K562 (cell line): ENCODE data around the gene C6orf62. TPM values are rescaled to one million over a fixed set of nuclear protein-coding genes. Genes with fewer than 3 reads are reported as not detected.
A peak's percentile ranks its signal among the peaks of the same experiment; 100 is the strongest.

Experiments used
- ATAC-seq: fragments of 200-7000 bp; cut with Tn5 transposase; 3 replicates; pipeline ENCODE4 v1.9.1; 2020; ENCODE audit warnings: moderate library complexity
- BruUV-seq: library from RNA; stranded (reverse); fragments of 400-500 nt; replicated peaks from 2 replicates; lab custom pipeline; 2021; lab: Mats Ljungman, UMichigan
- CTCF ChIA-PET: fragments of 300-600 bp; formaldehyde crosslinking; extraction: SDS; loops from one replicate; lab custom pipeline; 2021; ENCODE audit warnings: low intra/inter-chr PET ratio; lab: Yijun Ruan, JAX
- POLR2A ChIA-PET: fragments of 300-600, 350-650 bp; sonication (Branson Sonifier 250); formaldehyde crosslinking; extraction: SDS; loops from one replicate; lab custom pipeline; 2021; ENCODE audit warnings: antibody characterized with exemption, inconsistent platforms; lab: Yijun Ruan, JAX
- DNase-seq, 4 experiments: peaks; one replicate each; pipeline versions ENCODE4 v3.0.0 to v3.0.0-alpha.2; 2011 to 2018; ENCODE audit warnings: low spot score in 3 of 4, mixed read lengths in 3 of 4; ENCODE audit errors: extremely low read depth in 1 of 4
- FAIRE-seq: peaks from 2 replicates; lab custom pipeline; 2011; peaks lifted over from hg19 to GRCh38; lab: Jason Lieb, UNC
- H2AFZ ChIP-seq: 2 replicates; pipeline ENCODE4 v1.6.0; 2011; ENCODE audit warnings: low read depth, low read length, control low read depth, inconsistent platforms
- H3K27ac ChIP-seq: fragments of 200-600 bp; 3 replicates; pipeline ENCODE4 v1.8.0; 2011; ENCODE audit warnings: low read depth, mild to moderate bottlenecking, control low read depth, inconsistent platforms, low read length, moderate library complexity, mixed read lengths; ENCODE audit errors: extremely low read depth
- H3K27me3 ChIP-seq, 2 experiments: fragments of 300-600 bp in 1 of 2; 2 replicates in 1 of 2; 3 replicates in 1 of 2; pipeline versions ENCODE4 v1.6.0 to v1.8.0; 2011; ENCODE audit warnings: inconsistent platforms in 2 of 2, low read length in 2 of 2, mild to moderate bottlenecking in 1 of 2, mixed read lengths in 1 of 2, moderate library complexity in 1 of 2; ENCODE audit not compliant: control insufficient read depth in 2 of 2, insufficient read depth in 2 of 2
- H3K36me3 ChIP-seq: fragments of 300-600 bp; 3 replicates; pipeline ENCODE4 v1.8.0; 2011; ENCODE audit warnings: mild to moderate bottlenecking, low read length, inconsistent platforms; ENCODE audit not compliant: control insufficient read depth, insufficient read depth
- H3K4me1 ChIP-seq, 2 experiments: fragments of 200-600 bp in 1 of 2; replicated peaks in 1 of 2; 2 replicates in 1 of 2; 3 replicates in 1 of 2; pipeline versions ENCODE4 v1.5.1 to v1.8.0; 2011; ENCODE audit warnings: inconsistent platforms in 2 of 2, low read length in 2 of 2, mild to moderate bottlenecking in 1 of 2, mixed read lengths in 1 of 2, moderate library complexity in 1 of 2; ENCODE audit not compliant: control insufficient read depth in 2 of 2, insufficient read depth in 2 of 2
- H3K4me2 ChIP-seq: 2 replicates; pipeline ENCODE4 v1.6.1; 2011; ENCODE audit warnings: low read length, control low read depth, inconsistent platforms, mixed read lengths; ENCODE audit not compliant: insufficient read depth
- H3K4me3 ChIP-seq: fragments of 200-600 bp; sonication (generic), shearing (Covaris generic); 2 replicates; pipeline ENCODE4 v1.5.1; 2016; ENCODE audit warnings: control low read depth, inconsistent platforms
- H3K79me2 ChIP-seq: fragments of 200-600 bp; 3 replicates; pipeline ENCODE4 v1.8.0; 2011; ENCODE audit warnings: low read length, inconsistent platforms; ENCODE audit not compliant: control insufficient read depth, insufficient read depth
- H3K9ac ChIP-seq, 2 experiments: 2 replicates each; pipeline versions ENCODE4 v1.6.0 to v1.6.1; 2011; ENCODE audit warnings: low read depth in 2 of 2, low read length in 2 of 2, control low read depth in 1 of 2, inconsistent platforms in 1 of 2, mild to moderate bottlenecking in 1 of 2, mixed read lengths in 1 of 2; ENCODE audit not compliant: insufficient read depth in 1 of 2
- H3K9me1 ChIP-seq: one replicate; pipeline ENCODE4 v1.6.0; 2011; ENCODE audit warnings: inconsistent platforms, mild to moderate bottlenecking, low read length, moderate library complexity; ENCODE audit not compliant: control insufficient read depth, insufficient read depth
- H3K9me3 ChIP-seq: replicated peaks from 2 replicates; pipeline ENCODE4 v1.5.1; 2011; ENCODE audit warnings: low read depth, low read length, inconsistent platforms; ENCODE audit not compliant: control insufficient read depth, insufficient read depth
- H4K20me1 ChIP-seq: replicated peaks from 2 replicates; pipeline ENCODE4 v1.6.1; 2011; ENCODE audit warnings: low read length, inconsistent platforms, mixed read lengths; ENCODE audit not compliant: control insufficient read depth, insufficient read depth
- BACH1 ChIP-seq: fragments of 200-800 bp; sonication (Bioruptor generic); IDR thresholded peaks from 2 replicates; pipeline ENCODE4 v1.6.1; 2016; ENCODE audit warnings: missing genetic modification characterization, missing compliant biosample characterization
- DMBX1 ChIP-seq: fragments of 250-450 bp; sonication (Bioruptor Pico); IDR thresholded peaks from 2 replicates; pipeline ENCODE4 v1.8.0; 2022; ENCODE audit warnings: inconsistent platforms, mild to moderate bottlenecking, moderate library complexity, borderline replicate concordance
- ETV1 ChIP-seq: fragments of 450-650 bp; conservative IDR thresholded peaks from 2 replicates; pipeline ENCODE4 v1.6.1; 2016; ENCODE audit warnings: missing genetic modification characterization, control low read depth, low read depth, missing compliant biosample characterization
- MAFG ChIP-seq: fragments of 450-650 bp; conservative IDR thresholded peaks from 2 replicates; pipeline ENCODE4 v1.6.1; 2016; ENCODE audit warnings: missing genetic modification characterization, missing compliant biosample characterization
- MTA1 ChIP-seq: fragments of 450-650 bp; IDR thresholded peaks from 2 replicates; pipeline ENCODE4 v1.6.1; 2017; ENCODE audit warnings: borderline replicate concordance
- NR2F6 ChIP-seq: fragments of 450-650 bp; formaldehyde crosslinking; IDR thresholded peaks from 2 replicates; pipeline ENCODE4 v1.4.0; 2020; ENCODE audit warnings: mild to moderate bottlenecking
- POLR2B ChIP-seq: fragments of 450-650 bp; IDR thresholded peaks from 2 replicates; pipeline ENCODE4 v1.6.1; 2018; ENCODE audit warnings: low read depth; ENCODE audit not compliant: partially characterized antibody
- SMARCA4 ChIP-seq: fragments of 450-650 bp; IDR thresholded peaks from 2 replicates; pipeline ENCODE4 v1.6.1; 2016
- ZNF507 ChIP-seq: conservative IDR thresholded peaks from 2 replicates; pipeline ENCODE4 v1.6.1; 2017; ENCODE audit warnings: missing genetic modification characterization, missing compliant biosample characterization
- WGBS: fragments of 100-300 bp; shearing (Covaris generic); methylation state at CpG from one replicate; pipeline ENCODE4 v1.1.6; 2016; ENCODE audit warnings: low coverage, mixed read lengths; ENCODE audit not compliant: insufficient coverage; ENCODE audit errors: missing lambda C conversion rate; 5-methylcytosine and 5-hydroxymethylcytosine counted together
- in situ Hi-C: fragments of 300-500 bp; cut with MboI; formaldehyde crosslinking; loops from 4 replicates; pipeline ENCODE4 v1.15.0; 2018; ENCODE audit warnings: inconsistent platforms, mixed read lengths
- intact Hi-C: fragments of 100-400 bp; cut with micrococcal nuclease; formaldehyde crosslinking; loops from 2 replicates; pipeline ENCODE4 v1.14.2; 2022
- polyA plus RNA-seq, 8 experiments: library from polyadenylated mRNA; depleted of rRNA in 4 of 8; stranded (reverse) in 5 of 8; unstranded in 3 of 8; fragments of >200 nt; fragmentation: Nextera tagmentation in 2 of 8; fragmentation: Illumina TruSeq in 1 of 8; extraction: Ambion mirVana in 2 of 8; extraction: Trizol in 1 of 8; gene quantifications; 2 replicates each; pipeline versions ENCODE4 v1.2.1 to v1.2.3, GENCODE V29; 2011 to 2014; ENCODE audit warnings: inconsistent platforms in 1 of 8, missing spikeins in 1 of 8
- total RNA-seq, 7 experiments: library from RNA; depleted of rRNA in 6 of 7; stranded (reverse); fragments of >200 nt in 6 of 7; fragmentation: Illumina TruSeq in 2 of 7; extraction: Trizol in 2 of 7; gene quantifications; 2 replicates each; pipeline versions ENCODE4 v1.2.1 to v1.2.3, GENCODE V29; 2011 to 2021; ENCODE audit warnings: low replicate concordance in 1 of 7
- TF ChIP-seq, protein P1 (sequence below): fragments of 250-450 bp; sonication (Bioruptor Pico); IDR thresholded peaks from 2 replicates; pipeline ENCODE4 v1.4.0; 2020
- TF ChIP-seq, protein P2 (sequence below): fragments of 450-650 bp; IDR thresholded peaks from 2 replicates; pipeline ENCODE4 v1.6.1; 2018; ENCODE audit not compliant: partially characterized antibody

C6orf62 gene
- total and polyA plus RNA-seq, 9 of the 15 experiments (the other 6 are each of a cell fraction or from before 2014, with no cell fraction given) = 48.5 to 579 (median 111) TPM

DNA sequence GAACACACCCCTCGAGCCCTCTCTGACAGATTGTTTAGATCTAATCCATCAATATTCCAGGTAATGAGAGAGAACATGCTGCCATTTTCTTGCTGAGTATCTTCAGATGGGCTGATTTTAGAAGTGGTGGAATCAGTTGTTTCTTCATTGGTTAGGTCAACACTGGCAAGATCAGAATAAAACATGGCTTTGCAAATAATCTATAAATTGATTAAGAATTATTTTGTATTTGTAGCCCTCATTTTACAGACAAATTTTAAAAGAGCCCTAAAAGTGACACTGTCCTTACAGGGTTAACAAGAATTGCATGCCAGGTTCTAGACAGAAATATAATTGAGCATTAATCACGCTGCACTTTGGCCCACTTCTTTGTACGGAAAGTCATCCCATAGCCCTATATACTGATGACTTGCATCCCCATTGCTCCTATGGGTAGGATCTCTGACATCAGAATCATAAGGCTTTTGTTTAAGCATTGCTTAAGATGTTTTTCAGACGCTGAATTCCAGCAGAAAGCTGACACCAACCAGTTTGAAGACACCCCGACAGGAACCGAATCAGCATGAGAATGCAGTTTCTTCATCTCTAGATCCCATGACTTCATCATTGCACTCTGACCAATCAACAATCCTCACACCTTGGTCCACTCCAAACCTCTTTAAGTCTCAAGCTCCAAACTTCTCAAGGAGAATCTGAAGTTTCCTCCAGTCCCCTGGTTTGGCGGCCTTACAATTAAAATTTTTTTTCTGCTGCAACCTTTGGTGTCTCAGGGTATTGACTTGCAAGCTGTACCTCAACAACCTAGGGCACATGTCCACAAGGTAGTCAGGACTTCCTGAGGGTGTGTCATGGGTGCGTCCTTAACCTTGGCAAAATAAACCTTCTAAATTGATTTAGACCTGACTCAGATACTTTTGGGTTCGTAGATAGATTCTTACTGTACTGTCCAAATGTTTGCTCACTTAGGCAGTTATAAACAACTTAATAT is 60.1 kb downstream of the C6orf62 start:
- no TSS peak for BruUV-seq
- DNase-seq (peak in 2 of 4 experiments; percentile 76 to 77), FAIRE-seq (peak; percentile 93), ATAC-seq (peak; percentile 96)
- peaks cover 21% of the 10 kb centered on the region; the same call in 2 of the 3 replicates for H3K79me2 ChIP-seq
- H3K4me1 ChIP-seq = peaks cover 0 to 20% of the 10 kb centered on the region in 2 experiments; a peak in 2 of 5 replicates
- H3K27me3 ChIP-seq = no peaks in the 10 kb centered on the region
- no peaks in the 10 kb centered on the region for H4K20me1 ChIP-seq
- H3K4me3 ChIP-seq = no peak overlapping the region
- peak overlapping the region; percentile 58 for H2AFZ ChIP-seq
- no peaks in the 10 kb centered on the region for H3K9me1 ChIP-seq
- H3K36me3 ChIP-seq = peaks cover 53% of the 10 kb centered on the region
- no peaks in the 10 kb centered on the region for H3K9me3 ChIP-seq
- 23% methylated on average over 9 of the region's 9 CpGs for WGBS
- ChIA-PET POLR2A (interaction anchor here (0.7 to 2.4 kb wide), 10 partner anchors 9 to 534 kb away, joined by 3 to 14 read pairs (median 4); partner anchors contain the start of genes ACOT13, KIAA0319 and TDP2), CTCF (no interaction called here)
- peak overlapping the region; percentile 69 for H3K27ac ChIP-seq
- intact Hi-C loops = no loop called here
- in situ Hi-C loops = no loop called here
- peak overlapping the region; percentile 57 for H3K4me2 ChIP-seq
- peak overlapping the region in 1 of 2 experiments; percentile 28; a peak in 2 of 4 replicates for H3K9ac ChIP-seq
- TF ChIP-seq POLR2B (peak; percentile 48), MAFG (tag) (peak; percentile 96), NR2F6 (no peak), BACH1 (peak; percentile 49; the same call in 1 of the 2 replicates), MTA1 (0 out of 2 replicates have a peak, but pooled peaks have one; percentile 40), ZNF507 (tag) (peak; percentile 31; the same call in 1 of the 2 replicates), ETV1 (peak; percentile 62; the same call in 1 of the 2 replicates), DMBX1 (CRISPR knock-in tag) (peak; percentile 41; the same call in 1 of the 2 replicates), SMARCA4 (peak; percentile 58; the same call in 1 of the 2 replicates)
- TF ChIP-seq, protein P1, sequence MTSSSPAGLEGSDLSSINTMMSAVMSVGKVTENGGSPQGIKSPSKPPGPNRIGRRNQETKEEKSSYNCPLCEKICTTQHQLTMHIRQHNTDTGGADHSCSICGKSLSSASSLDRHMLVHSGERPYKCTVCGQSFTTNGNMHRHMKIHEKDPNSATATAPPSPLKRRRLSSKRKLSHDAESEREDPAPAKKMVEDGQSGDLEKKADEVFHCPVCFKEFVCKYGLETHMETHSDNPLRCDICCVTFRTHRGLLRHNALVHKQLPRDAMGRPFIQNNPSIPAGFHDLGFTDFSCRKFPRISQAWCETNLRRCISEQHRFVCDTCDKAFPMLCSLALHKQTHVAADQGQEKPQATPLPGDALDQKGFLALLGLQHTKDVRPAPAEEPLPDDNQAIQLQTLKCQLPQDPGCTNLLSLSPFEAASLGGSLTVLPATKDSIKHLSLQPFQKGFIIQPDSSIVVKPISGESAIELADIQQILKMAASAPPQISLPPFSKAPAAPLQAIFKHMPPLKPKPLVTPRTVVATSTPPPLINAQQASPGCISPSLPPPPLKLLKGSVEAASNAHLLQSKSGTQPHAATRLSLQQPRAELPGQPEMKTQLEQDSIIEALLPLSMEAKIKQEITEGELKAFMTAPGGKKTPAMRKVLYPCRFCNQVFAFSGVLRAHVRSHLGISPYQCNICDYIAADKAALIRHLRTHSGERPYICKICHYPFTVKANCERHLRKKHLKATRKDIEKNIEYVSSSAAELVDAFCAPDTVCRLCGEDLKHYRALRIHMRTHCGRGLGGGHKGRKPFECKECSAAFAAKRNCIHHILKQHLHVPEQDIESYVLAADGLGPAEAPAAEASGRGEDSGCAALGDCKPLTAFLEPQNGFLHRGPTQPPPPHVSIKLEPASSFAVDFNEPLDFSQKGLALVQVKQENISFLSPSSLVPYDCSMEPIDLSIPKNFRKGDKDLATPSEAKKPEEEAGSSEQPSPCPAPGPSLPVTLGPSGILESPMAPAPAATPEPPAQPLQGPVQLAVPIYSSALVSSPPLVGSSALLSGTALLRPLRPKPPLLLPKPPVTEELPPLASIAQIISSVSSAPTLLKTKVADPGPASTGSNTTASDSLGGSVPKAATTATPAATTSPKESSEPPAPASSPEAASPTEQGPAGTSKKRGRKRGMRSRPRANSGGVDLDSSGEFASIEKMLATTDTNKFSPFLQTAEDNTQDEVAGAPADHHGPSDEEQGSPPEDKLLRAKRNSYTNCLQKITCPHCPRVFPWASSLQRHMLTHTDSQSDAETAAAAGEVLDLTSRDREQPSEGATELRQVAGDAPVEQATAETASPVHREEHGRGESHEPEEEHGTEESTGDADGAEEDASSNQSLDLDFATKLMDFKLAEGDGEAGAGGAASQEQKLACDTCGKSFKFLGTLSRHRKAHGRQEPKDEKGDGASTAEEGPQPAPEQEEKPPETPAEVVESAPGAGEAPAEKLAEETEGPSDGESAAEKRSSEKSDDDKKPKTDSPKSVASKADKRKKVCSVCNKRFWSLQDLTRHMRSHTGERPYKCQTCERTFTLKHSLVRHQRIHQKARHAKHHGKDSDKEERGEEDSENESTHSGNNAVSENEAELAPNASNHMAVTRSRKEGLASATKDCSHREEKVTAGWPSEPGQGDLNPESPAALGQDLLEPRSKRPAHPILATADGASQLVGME (CRISPR knock-in tag) = peak; percentile 55; the same call in 1 of the 2 replicates
- TF ChIP-seq, protein P2, sequence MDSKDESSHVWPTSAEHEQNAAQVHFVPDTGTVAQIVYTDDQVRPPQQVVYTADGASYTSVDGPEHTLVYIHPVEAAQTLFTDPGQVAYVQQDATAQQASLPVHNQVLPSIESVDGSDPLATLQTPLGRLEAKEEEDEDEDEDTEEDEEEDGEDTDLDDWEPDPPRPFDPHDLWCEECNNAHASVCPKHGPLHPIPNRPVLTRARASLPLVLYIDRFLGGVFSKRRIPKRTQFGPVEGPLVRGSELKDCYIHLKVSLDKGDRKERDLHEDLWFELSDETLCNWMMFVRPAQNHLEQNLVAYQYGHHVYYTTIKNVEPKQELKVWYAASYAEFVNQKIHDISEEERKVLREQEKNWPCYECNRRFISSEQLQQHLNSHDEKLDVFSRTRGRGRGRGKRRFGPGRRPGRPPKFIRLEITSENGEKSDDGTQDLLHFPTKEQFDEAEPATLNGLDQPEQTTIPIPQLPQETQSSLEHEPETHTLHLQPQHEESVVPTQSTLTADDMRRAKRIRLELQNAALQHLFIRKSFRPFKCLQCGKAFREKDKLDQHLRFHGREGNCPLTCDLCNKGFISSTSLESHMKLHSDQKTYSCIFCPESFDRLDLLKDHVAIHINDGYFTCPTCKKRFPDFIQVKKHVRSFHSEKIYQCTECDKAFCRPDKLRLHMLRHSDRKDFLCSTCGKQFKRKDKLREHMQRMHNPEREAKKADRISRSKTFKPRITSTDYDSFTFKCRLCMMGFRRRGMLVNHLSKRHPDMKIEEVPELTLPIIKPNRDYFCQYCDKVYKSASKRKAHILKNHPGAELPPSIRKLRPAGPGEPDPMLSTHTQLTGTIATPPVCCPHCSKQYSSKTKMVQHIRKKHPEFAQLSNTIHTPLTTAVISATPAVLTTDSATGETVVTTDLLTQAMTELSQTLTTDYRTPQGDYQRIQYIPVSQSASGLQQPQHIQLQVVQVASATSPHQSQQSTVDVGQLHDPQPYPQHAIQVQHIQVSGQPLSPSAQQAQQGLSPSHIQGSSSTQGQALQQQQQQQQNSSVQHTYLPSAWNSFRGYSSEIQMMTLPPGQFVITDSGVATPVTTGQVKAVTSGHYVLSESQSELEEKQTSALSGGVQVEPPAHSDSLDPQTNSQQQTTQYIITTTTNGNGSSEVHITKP = peak; percentile 56
